A549 treated with RU486 at 1 μM for 4 hours (cell line): ENCODE measurements around the gene ALS2. TPM values are rescaled to one million over a fixed set of nuclear protein-coding genes. Genes with fewer than 3 reads are reported as not detected.

Source experiments
- total RNA-seq: library from RNA; stranded (reverse); fragments of 200-300 nt; extraction: Qiagen RNA extraction; gene quantifications from 5 replicates; pipeline ENCODE4 v1.2.3, GENCODE V29; 2022; ENCODE audit warnings: low read depth

Gene ALS2
- total RNA-seq, result 8.3 to 13.6 TPM (median 12.1 TPM) in 5 replicates

GRCh38 chr2:201780674-201781493 lies at the start of gene ALS2:
Gene ALS2 (minus strand): TSS chr2:201780933. CDS start chr2:201768885, 12,048 bp downstream.

GRCh38 chr2:201806442-201807170 lies 25.9 kb upstream of the ALS2 start, which contains the start of gene CDK15:
Gene CDK15 (plus strand): TSS chr2:201806537. CDS start chr2:201806665, 128 bp downstream.

GRCh38 chr2:201698588-201699226 lies 82.0 kb downstream of the ALS2 start, which contains the start of gene MPP4:
Gene MPP4 (minus strand): TSS chr2:201698644. CDS start chr2:201693954, 4,690 bp downstream.

Other genes starting within 250 kb of the ALS2 start
- 15.7 to 20.3 TPM (median 19.6 TPM) in 5 replicates for gene TMEM237, start 137.4 kb downstream of the ALS2 start, total RNA-seq
- 0.23 TPM in 1 of 5 replicates, not detected in the others for gene MPP4, start 82.3 kb downstream of the ALS2 start, total RNA-seq
- gene CDK15, start 25.6 kb upstream of the ALS2 start, total RNA-seq, result not detected in 5 replicates